ENCODE measurements around the gene PXDN.

The PXDN gene

GRCh38 chr2:1662606-1663180 is 81.6 kb downstream of the PXDN start:
- Histone ChIP-seq H3K4me1 (ENCODE audit: control insufficient read depth, low read length) (no peaks in the 10 kb centered on the region), H3K4me2 (ENCODE audit: low read length) (no peak overlapping the region), H3K27me3 (ENCODE audit: control insufficient read depth, low read length) (no peaks in the 10 kb centered on the region), H3F3A (ENCODE audit: control insufficient read depth, insufficient read depth) (no peaks in the 10 kb centered on the region), H3K4me3 (ENCODE audit: low read length) (no peak overlapping the region), H3K27ac (ENCODE audit: low read depth, low read length) (no peak overlapping the region), H3K9me2 (replicated peaks; ENCODE audit: control insufficient read depth, low read length) (no peaks in the 10 kb centered on the region), H3K79me2 (ENCODE audit: control insufficient read depth, low read length) (no peaks in the 10 kb centered on the region), H3K9me3 (ENCODE audit: control insufficient read depth, insufficient read depth, low read length) (peaks cover 9% of the 10 kb centered on the region; the same call in 1 of the 2 replicates), H4K20me1 (ENCODE audit: control insufficient read depth, insufficient read depth, low read depth, low read length) (no peaks in the 10 kb centered on the region), H3K36me3 (ENCODE audit: control insufficient read depth, low read length) (no peaks in the 10 kb centered on the region)
- no peak for TF ChIP-seq CTCF (IDR thresholded peaks at IDR 0.05; ENCODE audit: low read depth, low read length, poor library complexity, severe bottlenecking)
- no peak for TF ChIP-seq EZH2phosphoT487 (IDR thresholded peaks at IDR 0.05; ENCODE audit: borderline replicate concordance, low read length)

- TF ChIP-seq EZH2phosphoT487 (IDR thresholded peaks at IDR 0.05; ENCODE audit: borderline replicate concordance, low read length): no peak
- no peak for TF ChIP-seq CTCF (IDR thresholded peaks at IDR 0.05; ENCODE audit: low read depth, low read length, poor library complexity, severe bottlenecking)
- Histone ChIP-seq H3F3A (ENCODE audit: control insufficient read depth, insufficient read depth) (no peaks in the 10 kb centered on the region), H3K9me3 (ENCODE audit: control insufficient read depth, insufficient read depth, low read length) (peaks cover 9% of the 10 kb centered on the region; the same call in 1 of the 2 replicates), H3K27ac (ENCODE audit: low read depth, low read length) (no peak overlapping the region), H3K79me2 (ENCODE audit: control insufficient read depth, low read length) (no peaks in the 10 kb centered on the region), H3K4me3 (ENCODE audit: low read length) (no peak overlapping the region), H3K9me2 (replicated peaks; ENCODE audit: control insufficient read depth, low read length) (no peaks in the 10 kb centered on the region), H3K36me3 (ENCODE audit: control insufficient read depth, low read length) (no peaks in the 10 kb centered on the region), H3K4me2 (ENCODE audit: low read length) (no peak overlapping the region), H3K27me3 (ENCODE audit: control insufficient read depth, low read length) (no peaks in the 10 kb centered on the region), H3K4me1 (ENCODE audit: control insufficient read depth, low read length) (no peaks in the 10 kb centered on the region), H4K20me1 (ENCODE audit: control insufficient read depth, insufficient read depth, low read depth, low read length) (no peaks in the 10 kb centered on the region)
Observed at GRCh38 chr2:1661891-1662605, 82.3 kb downstream of the PXDN start.

- H3K4me3 ChIP-seq (ENCODE audit: low read length): no peak overlapping the region
- no peaks in the 10 kb centered on the region for H3F3A ChIP-seq (ENCODE audit: control insufficient read depth, insufficient read depth)
- no peak overlapping the region for H3K27ac ChIP-seq (ENCODE audit: low read depth, low read length)
- no peaks in the 10 kb centered on the region for H4K20me1 ChIP-seq (ENCODE audit: control insufficient read depth, insufficient read depth, low read depth, low read length)
- no peaks in the 10 kb centered on the region for H3K4me1 ChIP-seq (ENCODE audit: control insufficient read depth, low read length)
- no peak overlapping the region for H3K4me2 ChIP-seq (ENCODE audit: low read length)
- no peaks in the 10 kb centered on the region for H3K9me2 ChIP-seq (replicated peaks; ENCODE audit: control insufficient read depth, low read length)
- TF ChIP-seq CTCF (IDR thresholded peaks at IDR 0.05; ENCODE audit: low read depth, low read length, poor library complexity, severe bottlenecking) (no peak), EZH2phosphoT487 (IDR thresholded peaks at IDR 0.05; ENCODE audit: borderline replicate concordance, low read length) (no peak)
- no peaks in the 10 kb centered on the region for H3K36me3 ChIP-seq (ENCODE audit: control insufficient read depth, low read length)
- no peaks in the 10 kb centered on the region for H3K27me3 ChIP-seq (ENCODE audit: control insufficient read depth, low read length)
- no peaks in the 10 kb centered on the region for H3K79me2 ChIP-seq (ENCODE audit: control insufficient read depth, low read length)
- H3K9me3 ChIP-seq (ENCODE audit: control insufficient read depth, insufficient read depth, low read length): peaks cover 9% of the 10 kb centered on the region; the same call in 1 of the 2 replicates
Observed at GRCh38 chr2:1660656-1661640, 83.4 kb downstream of the PXDN start.

Measured in DOHH2 (cell line).